RWPE2 (cell line): ENCODE data around the gene PPAN.

Experiments used
- ATAC-seq: fragments of 200-7000 bp; cut with Tn5 transposase; 3 replicates; pipeline ENCODE4 v1.9.1; 2021; ENCODE audit warnings: low read depth
- DNase-seq: peaks from one replicate; pipeline ENCODE4 v3.0.0-alpha.2; 2020; ENCODE audit warnings: low spot score
- H3K27ac ChIP-seq: fragments of 450-650 bp; 2 replicates; pipeline ENCODE4 v1.5.1; 2017; ENCODE audit warnings: mild to moderate bottlenecking; ENCODE audit not compliant: poor library complexity, severe bottlenecking
- H3K27me3 ChIP-seq: fragments of 250-450 bp; sonication (Bioruptor Pico); 2 replicates; pipeline ENCODE4 v1.5.1; 2021; ENCODE audit warnings: mild to moderate bottlenecking, moderate library complexity; ENCODE audit not compliant: insufficient read depth, poor library complexity, severe bottlenecking
- H3K36me3 ChIP-seq: fragments of 250-450 bp; sonication (Bioruptor Pico); 2 replicates; pipeline ENCODE4 v1.5.1; 2020; ENCODE audit warnings: low read depth, mild to moderate bottlenecking, moderate library complexity
- H3K4me1 ChIP-seq: fragments of 250-450 bp; sonication (Bioruptor Pico); 2 replicates; pipeline ENCODE4 v1.5.1; 2021; ENCODE audit warnings: mild to moderate bottlenecking, moderate library complexity; ENCODE audit not compliant: insufficient read depth, poor library complexity, severe bottlenecking
- H3K4me3 ChIP-seq: fragments of 250-450 bp; sonication (Bioruptor Pico); 2 replicates; pipeline ENCODE4 v1.5.1; 2021; ENCODE audit warnings: mild to moderate bottlenecking, moderate library complexity; ENCODE audit not compliant: severe bottlenecking
- H3K9me3 ChIP-seq: fragments of 250-450 bp; sonication (Bioruptor Pico); 2 replicates; pipeline ENCODE4 v1.5.1; 2021; ENCODE audit warnings: mild to moderate bottlenecking, moderate library complexity; ENCODE audit not compliant: severe bottlenecking
- TF ChIP-seq, protein P1 (sequence below): fragments of 450-650 bp; IDR thresholded peaks from one replicate; pipeline ENCODE4 v1.5.1; 2017; ENCODE audit warnings: mild to moderate bottlenecking, moderate library complexity; ENCODE audit not compliant: poor library complexity, severe bottlenecking

PPAN gene

DNA sequence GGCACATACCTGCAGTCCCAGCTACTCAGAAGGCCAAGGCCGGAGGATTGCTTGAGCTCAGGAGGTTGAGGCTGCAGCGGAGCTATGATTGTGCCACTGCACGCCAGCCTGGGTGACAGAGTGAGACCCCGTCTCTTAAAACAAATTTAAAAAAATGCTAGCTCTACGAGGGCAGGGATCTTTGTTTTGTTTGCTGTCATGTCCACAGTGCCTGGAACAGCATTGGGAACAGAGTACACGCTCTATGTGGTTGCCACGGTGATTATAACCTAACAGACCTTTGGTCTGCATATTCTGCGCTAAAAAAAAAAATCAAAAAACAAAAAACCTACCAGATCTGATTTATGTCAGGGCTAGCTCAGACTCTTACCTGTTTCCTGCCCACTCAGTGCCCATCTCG is 22.3 kb upstream of the PPAN start:
- ATAC-seq = no peak
- H3K36me3 ChIP-seq = no peaks in the 10 kb centered on the region
- DNase-seq = no peak
- no peaks in the 10 kb centered on the region for H3K4me1 ChIP-seq
- TF ChIP-seq, protein P1, sequence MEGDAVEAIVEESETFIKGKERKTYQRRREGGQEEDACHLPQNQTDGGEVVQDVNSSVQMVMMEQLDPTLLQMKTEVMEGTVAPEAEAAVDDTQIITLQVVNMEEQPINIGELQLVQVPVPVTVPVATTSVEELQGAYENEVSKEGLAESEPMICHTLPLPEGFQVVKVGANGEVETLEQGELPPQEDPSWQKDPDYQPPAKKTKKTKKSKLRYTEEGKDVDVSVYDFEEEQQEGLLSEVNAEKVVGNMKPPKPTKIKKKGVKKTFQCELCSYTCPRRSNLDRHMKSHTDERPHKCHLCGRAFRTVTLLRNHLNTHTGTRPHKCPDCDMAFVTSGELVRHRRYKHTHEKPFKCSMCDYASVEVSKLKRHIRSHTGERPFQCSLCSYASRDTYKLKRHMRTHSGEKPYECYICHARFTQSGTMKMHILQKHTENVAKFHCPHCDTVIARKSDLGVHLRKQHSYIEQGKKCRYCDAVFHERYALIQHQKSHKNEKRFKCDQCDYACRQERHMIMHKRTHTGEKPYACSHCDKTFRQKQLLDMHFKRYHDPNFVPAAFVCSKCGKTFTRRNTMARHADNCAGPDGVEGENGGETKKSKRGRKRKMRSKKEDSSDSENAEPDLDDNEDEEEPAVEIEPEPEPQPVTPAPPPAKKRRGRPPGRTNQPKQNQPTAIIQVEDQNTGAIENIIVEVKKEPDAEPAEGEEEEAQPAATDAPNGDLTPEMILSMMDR = no peak
- no peaks in the 10 kb centered on the region for H3K27me3 ChIP-seq
- no peak overlapping the region for H3K27ac ChIP-seq
- no peak overlapping the region for H3K4me3 ChIP-seq
- H3K9me3 ChIP-seq = no peaks in the 10 kb centered on the region

GRCh38 chr19:10084803-10085202 is 21.4 kb upstream of the PPAN start:
- H3K36me3 ChIP-seq = peaks cover 8% of the 10 kb centered on the region; the same call in 1 of the 2 replicates
- TF ChIP-seq, protein P1 = no peak
- no peaks in the 10 kb centered on the region for H3K9me3 ChIP-seq
- DNase-seq (no peak), ATAC-seq (no peak)
- H3K4me3 ChIP-seq = no peak overlapping the region
- H3K27ac ChIP-seq = no peak overlapping the region
- no peaks in the 10 kb centered on the region for H3K27me3 ChIP-seq
- H3K4me1 ChIP-seq = no peaks in the 10 kb centered on the region

DNA sequence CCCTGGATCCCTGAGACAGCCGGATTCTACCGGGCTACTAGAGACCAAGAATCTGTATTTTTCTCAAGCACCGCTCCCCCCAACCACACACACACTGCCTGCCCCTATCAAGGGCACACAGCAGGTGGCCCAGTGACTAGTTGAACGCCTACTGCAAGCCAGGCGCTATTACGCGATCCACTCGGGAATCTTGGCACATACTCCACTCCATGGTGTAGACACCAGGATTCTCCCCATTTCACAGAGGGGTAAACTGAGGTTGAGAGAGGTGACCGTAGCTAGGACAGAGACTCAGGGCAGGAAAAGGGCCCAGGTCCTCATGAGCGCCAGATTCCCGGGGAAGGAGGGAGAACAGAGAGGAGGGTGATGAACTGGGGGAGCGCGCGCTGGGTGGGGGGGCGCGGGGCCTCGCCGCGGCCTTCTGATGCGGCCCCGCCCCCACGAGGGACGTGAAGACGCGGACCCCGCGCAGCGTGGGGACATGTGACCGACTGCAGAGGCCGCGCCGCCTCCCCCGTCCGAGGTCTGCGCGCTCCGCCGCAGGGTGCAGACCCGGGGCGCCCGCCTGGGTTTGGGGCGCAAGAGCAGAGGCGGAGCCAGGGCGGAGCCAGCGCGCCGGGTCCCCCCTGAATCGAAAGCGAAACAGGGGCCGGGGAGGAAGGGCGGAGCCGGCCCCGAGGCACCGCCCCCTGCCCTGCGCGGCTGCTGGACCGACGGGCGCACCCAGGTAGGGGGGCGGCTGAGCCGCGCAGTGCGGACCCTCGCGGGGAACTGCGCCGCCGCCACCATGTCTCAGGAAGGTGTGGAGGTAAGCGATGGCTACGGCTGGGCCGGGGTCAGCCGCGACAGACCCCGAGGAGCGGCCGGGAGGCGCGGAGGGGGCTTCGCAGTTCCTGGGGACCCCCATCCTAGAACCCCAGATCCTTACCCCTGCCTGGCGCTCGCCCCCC is 20.2 kb upstream of the PPAN start, which contains the start of gene SHFL:
Gene SHFL, plus strand, starts transcription at position 677 of the 950 bp plus-strand sequence. Its CDS starts 111 bp downstream, at position 788.
- Histone ChIP-seq H3K9me3 (no peaks in the 10 kb centered on the region), H3K4me1 (no peaks in the 10 kb centered on the region), H3K4me3 (peak within 1 kb of the TSS; percentile 71), H3K27ac (peak within 1 kb of the TSS; percentile 39), H3K27me3 (no peaks in the 10 kb centered on the region), H3K36me3 (peaks cover 17% of the 10 kb centered on the region; the same call in 1 of the 2 replicates)
- TF ChIP-seq, protein P1 = no peak
- ATAC-seq = peak; percentile 93
- no peak for DNase-seq

- ATAC-seq = no peak
- peak overlapping the region; percentile 71 for H3K4me3 ChIP-seq
- H3K36me3 ChIP-seq = peaks cover 17% of the 10 kb centered on the region
These were observed 19.5 kb upstream of the PPAN start for GRCh38 chr19:10086591-10087192.

More at GRCh38 chr19:10086591-10087192, 19.5 kb upstream of the PPAN start:
- DNase-seq = no peak
- Histone ChIP-seq H3K9me3 (no peaks in the 10 kb centered on the region), H3K27me3 (no peaks in the 10 kb centered on the region), H3K4me1 (no peaks in the 10 kb centered on the region), H3K27ac (peak overlapping the region; percentile 39)
- TF ChIP-seq, protein P1 = no peak
